Retina (tissue), 1 donor: ENCODE data around the gene ELAC2.
A peak's percentile ranks its signal among the peaks of the same experiment; 100 is the strongest.
"Not testable (repeated sequence)": the region's sequence is repeated elsewhere in the genome, so short reads cannot be mapped to it uniquely, and the experiment has no call there.

ENCODE experiments used
- DNase-seq: peaks from one replicate; pipeline ENCODE4 v3.0.0-alpha.2; 2016

The ELAC2 gene

GRCh38 chr17:12987120-12987519 lies 30.7 kb downstream of the ELAC2 start:
- DNase-seq, result peak; percentile 62

- DNase-seq, result no peak
These were observed 32.2 kb downstream of the ELAC2 start for GRCh38 chr17:12985431-12986293.

GRCh38 chr17:12983991-12984884 lies 33.6 kb downstream of the ELAC2 start:
- no peak for DNase-seq

GRCh38 chr17:12982224-12982623 lies 35.6 kb downstream of the ELAC2 start:
- DNase-seq, result no peak

GRCh38 chr17:12979826-12980500 lies 37.9 kb downstream of the ELAC2 start:
- DNase-seq, result no peak

- DNase-seq, result no peak
These were observed 38.6 kb downstream of the ELAC2 start for GRCh38 chr17:12979246-12979645.

GRCh38 chr17:12978787-12979186 lies 39.0 kb downstream of the ELAC2 start:
- not testable (repeated sequence) for DNase-seq

- no peak for DNase-seq
These were observed 40.6 kb downstream of the ELAC2 start for GRCh38 chr17:12977008-12977751.

GRCh38 chr17:12974005-12974531 lies 43.8 kb downstream of the ELAC2 start:
- DNase-seq, result no peak

- peak; percentile 83 for DNase-seq
These were observed 44.3 kb downstream of the ELAC2 start for GRCh38 chr17:12973496-12974004.

- DNase-seq, result no peak
These were observed 49.9 kb downstream of the ELAC2 start for GRCh38 chr17:12967962-12968361.

GRCh38 chr17:12966413-12966812 lies 51.4 kb downstream of the ELAC2 start:
- no peak for DNase-seq

- DNase-seq, result no peak
These were observed 51.8 kb downstream of the ELAC2 start for GRCh38 chr17:12965988-12966387.

GRCh38 chr17:12964840-12965239 lies 53.0 kb downstream of the ELAC2 start:
- no peak for DNase-seq

GRCh38 chr17:12964162-12964561 lies 53.7 kb downstream of the ELAC2 start:
- DNase-seq, result no peak

- no peak for DNase-seq
These were observed 54.3 kb downstream of the ELAC2 start for GRCh38 chr17:12963505-12963904.

- no peak for DNase-seq
These were observed 56.2 kb downstream of the ELAC2 start for GRCh38 chr17:12961655-12962054.

- no peak for DNase-seq
These were observed 58.4 kb downstream of the ELAC2 start for GRCh38 chr17:12959441-12959840.

- no peak for DNase-seq
These were observed 59.0 kb downstream of the ELAC2 start for GRCh38 chr17:12958786-12959185.

- no peak for DNase-seq
These were observed 62.3 kb downstream of the ELAC2 start for GRCh38 chr17:12955521-12955920.

- DNase-seq, result no peak
These were observed 64.7 kb downstream of the ELAC2 start for GRCh38 chr17:12953156-12953555.

- no peak for DNase-seq
These were observed 65.8 kb downstream of the ELAC2 start for GRCh38 chr17:12952012-12952411.
